HepG2 (cell line): Measurements from ENCODE around the gene NALCN.

Source experiments
- CTCF ChIP-seq: sonication (generic); formaldehyde crosslinking; IDR thresholded peaks from 2 replicates; pipeline ENCODE4 v1.5.0; 2020; ENCODE audit warnings: mild to moderate bottlenecking, missing genetic modification reagents, moderate library complexity
- FOXA1 ChIP-seq, 2 experiments: fragments of 450-650 bp in 1 of 2; sonication (generic) in 1 of 2; formaldehyde crosslinking in 1 of 2; IDR thresholded peaks; 2 replicates each; pipeline versions ENCODE4 v1.4.0 to v1.6.1; 2016 to 2020; ENCODE audit warnings: missing genetic modification reagents in 1 of 2
- HNRNPUL1 ChIP-seq: fragments of 200-400 bp; formaldehyde crosslinking; IDR thresholded peaks from 2 replicates; pipeline ENCODE4 v1.6.1; 2017; ENCODE audit warnings: low read depth, mild to moderate bottlenecking, low read length, moderate library complexity
- MAZ ChIP-seq, 2 experiments: sonication (generic) in 1 of 2; formaldehyde crosslinking in 1 of 2; IDR thresholded peaks; 2 replicates each; pipeline versions ENCODE4 v1.5.0 to v1.6.1; 2012 to 2020; ENCODE audit warnings: low read depth in 2 of 2, mild to moderate bottlenecking in 2 of 2, borderline replicate concordance in 1 of 2, improper control_type of control experiment in 1 of 2, low read length in 1 of 2, missing genetic modification reagents in 1 of 2, moderate library complexity in 1 of 2
- RAD21 ChIP-seq: fragments of 450-650 bp; formaldehyde crosslinking; IDR thresholded peaks from 2 replicates; pipeline ENCODE4 v1.5.0; 2020; ENCODE audit warnings: mild to moderate bottlenecking
- RFXANK ChIP-seq: IDR thresholded peaks from 2 replicates; pipeline ENCODE4 v1.6.1; 2016
- TBL1XR1 ChIP-seq: fragments of 150-350 bp; IDR thresholded peaks from 2 replicates; pipeline ENCODE4 v1.6.1; 2014; ENCODE audit warnings: borderline replicate concordance, low read length; ENCODE audit not compliant: partially characterized antibody
- TGIF2 ChIP-seq: IDR thresholded peaks from 2 replicates; pipeline ENCODE4 v1.6.1; 2016; ENCODE audit warnings: control low read depth, missing compliant biosample characterization
- ZBTB8A ChIP-seq: sonication (generic); formaldehyde crosslinking; IDR thresholded peaks from 2 replicates; pipeline ENCODE4 v1.4.0; 2020; ENCODE audit warnings: mild to moderate bottlenecking, low read depth, missing genetic modification reagents, borderline replicate concordance
- ZNF232 ChIP-seq: sonication (generic); formaldehyde crosslinking; IDR thresholded peaks from 2 replicates; pipeline ENCODE4 v1.4.0; 2020; ENCODE audit warnings: missing genetic modification reagents, borderline replicate concordance
- TF ChIP-seq, protein P1 (sequence below): sonication (generic); formaldehyde crosslinking; IDR thresholded peaks from 2 replicates; pipeline ENCODE4 v1.9.0; 2022; ENCODE audit warnings: low read depth, missing genetic modification reagents

GRCh38 chr13:101018720-101019119 is 397.6 kb downstream of the NALCN start:
- TF ChIP-seq MAZ (IDR thresholded peaks at IDR 0.05; ENCODE audit: borderline replicate concordance, low read depth, low read length) (no peak), MAZ (CRISPR knock-in tag; IDR thresholded peaks at IDR 0.05; ENCODE audit: low read depth) (no peak), RFXANK (no peak), TBL1XR1 (no peak), RAD21 (CRISPR knock-in tag) (no peak), ZBTB8A (CRISPR knock-in tag) (no peak), TGIF2 (CRISPR knock-in tag) (no peak), ZNF232 (CRISPR knock-in tag) (no peak), CTCF (no peak), HNRNPUL1 (no peak), FOXA1 (IDR thresholded peaks at IDR 0.05) (no peak), FOXA1 (CRISPR knock-in tag; IDR thresholded peaks at IDR 0.05) (no peak)
- TF ChIP-seq, protein P1, sequence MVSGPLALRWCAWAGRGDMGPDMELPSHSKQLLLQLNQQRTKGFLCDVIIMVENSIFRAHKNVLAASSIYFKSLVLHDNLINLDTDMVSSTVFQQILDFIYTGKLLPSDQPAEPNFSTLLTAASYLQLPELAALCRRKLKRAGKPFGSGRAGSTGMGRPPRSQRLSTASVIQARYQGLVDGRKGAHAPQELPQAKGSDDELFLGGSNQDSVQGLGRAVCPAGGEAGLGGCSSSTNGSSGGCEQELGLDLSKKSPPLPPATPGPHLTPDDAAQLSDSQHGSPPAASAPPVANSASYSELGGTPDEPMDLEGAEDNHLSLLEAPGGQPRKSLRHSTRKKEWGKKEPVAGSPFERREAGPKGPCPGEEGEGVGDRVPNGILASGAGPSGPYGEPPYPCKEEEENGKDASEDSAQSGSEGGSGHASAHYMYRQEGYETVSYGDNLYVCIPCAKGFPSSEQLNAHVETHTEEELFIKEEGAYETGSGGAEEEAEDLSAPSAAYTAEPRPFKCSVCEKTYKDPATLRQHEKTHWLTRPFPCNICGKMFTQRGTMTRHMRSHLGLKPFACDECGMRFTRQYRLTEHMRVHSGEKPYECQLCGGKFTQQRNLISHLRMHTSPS: no peak
